Fibroblast of mammary gland (primary cell): ENCODE data around the gene CCNT2.
"Not testable (repeated sequence)": the region's sequence is repeated elsewhere in the genome, so short reads cannot be mapped to it uniquely, and the experiment has no call there.

Experiments used
- DNase-seq: peaks from one replicate; pipeline ENCODE4 v3.0.0-alpha.2; 2010; ENCODE audit warnings: low read depth
- H3K4me3 ChIP-seq: 2 replicates; pipeline ENCODE4 v1.5.1; 2011; ENCODE audit warnings: low read depth, mild to moderate bottlenecking, low read length, moderate library complexity; ENCODE audit not compliant: control insufficient read depth
- TF ChIP-seq, protein P1 (sequence below): conservative IDR thresholded peaks from 2 replicates; pipeline ENCODE4 v1.5.1; 2011; ENCODE audit warnings: low read depth, low read length, inconsistent platforms; ENCODE audit not compliant: control insufficient read depth, insufficient read depth

CCNT2 gene

DNA sequence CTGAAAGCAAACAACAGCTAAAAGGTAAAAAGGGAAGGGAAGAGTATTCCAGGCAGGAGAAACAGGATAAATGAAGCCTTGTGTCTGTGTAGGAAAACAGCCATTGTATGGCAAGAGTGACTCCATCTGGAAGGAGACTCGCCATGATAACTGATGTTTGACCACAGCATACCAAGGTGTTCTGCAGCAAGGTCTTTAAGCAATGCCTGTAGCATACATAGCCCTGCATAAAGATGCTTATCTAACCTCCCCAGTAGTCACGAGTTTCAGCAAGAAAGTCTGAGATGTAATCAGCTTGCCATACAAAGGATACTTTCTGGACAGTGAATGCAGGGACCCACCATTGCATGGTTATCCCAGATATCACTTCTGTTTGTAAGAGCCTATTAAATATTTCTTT, 11.9 kb upstream of the CCNT2 start:
- no peak for DNase-seq
- TF ChIP-seq, protein P1, sequence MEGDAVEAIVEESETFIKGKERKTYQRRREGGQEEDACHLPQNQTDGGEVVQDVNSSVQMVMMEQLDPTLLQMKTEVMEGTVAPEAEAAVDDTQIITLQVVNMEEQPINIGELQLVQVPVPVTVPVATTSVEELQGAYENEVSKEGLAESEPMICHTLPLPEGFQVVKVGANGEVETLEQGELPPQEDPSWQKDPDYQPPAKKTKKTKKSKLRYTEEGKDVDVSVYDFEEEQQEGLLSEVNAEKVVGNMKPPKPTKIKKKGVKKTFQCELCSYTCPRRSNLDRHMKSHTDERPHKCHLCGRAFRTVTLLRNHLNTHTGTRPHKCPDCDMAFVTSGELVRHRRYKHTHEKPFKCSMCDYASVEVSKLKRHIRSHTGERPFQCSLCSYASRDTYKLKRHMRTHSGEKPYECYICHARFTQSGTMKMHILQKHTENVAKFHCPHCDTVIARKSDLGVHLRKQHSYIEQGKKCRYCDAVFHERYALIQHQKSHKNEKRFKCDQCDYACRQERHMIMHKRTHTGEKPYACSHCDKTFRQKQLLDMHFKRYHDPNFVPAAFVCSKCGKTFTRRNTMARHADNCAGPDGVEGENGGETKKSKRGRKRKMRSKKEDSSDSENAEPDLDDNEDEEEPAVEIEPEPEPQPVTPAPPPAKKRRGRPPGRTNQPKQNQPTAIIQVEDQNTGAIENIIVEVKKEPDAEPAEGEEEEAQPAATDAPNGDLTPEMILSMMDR = no peak
- H3K4me3 ChIP-seq = no peak overlapping the region

DNA sequence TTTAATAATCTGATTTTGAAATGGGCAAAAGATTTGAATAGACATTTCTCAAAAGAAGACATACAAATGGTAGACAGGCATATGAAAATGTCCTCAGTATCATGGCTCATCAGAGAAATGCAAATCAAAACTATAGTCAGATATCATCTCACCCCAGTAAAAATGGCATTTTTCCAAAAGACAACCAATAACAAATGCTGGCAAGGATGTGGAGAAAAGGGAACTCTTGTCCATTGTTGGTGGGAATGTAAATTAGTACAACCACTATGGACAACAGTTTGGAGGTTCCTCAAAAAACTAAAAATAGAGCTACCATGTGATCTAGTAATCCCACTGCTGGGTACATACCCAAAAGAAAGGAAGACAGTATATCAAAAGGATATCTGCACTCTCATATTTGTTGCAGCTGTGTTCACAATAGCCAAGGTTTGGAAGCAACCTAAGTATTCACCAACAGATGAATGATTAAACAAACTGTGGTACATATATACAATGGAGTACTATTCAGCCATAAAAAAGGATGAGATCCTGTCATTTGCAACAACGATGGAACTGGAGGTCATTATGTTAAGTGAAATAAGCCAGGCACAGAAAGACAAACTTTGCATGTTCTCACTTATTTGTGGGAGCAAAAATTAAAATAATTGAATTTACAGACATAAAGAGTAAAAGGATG, 11.0 kb upstream of the CCNT2 start:
- H3K4me3 ChIP-seq, DNase-seq: not testable (repeated sequence)

DNA sequence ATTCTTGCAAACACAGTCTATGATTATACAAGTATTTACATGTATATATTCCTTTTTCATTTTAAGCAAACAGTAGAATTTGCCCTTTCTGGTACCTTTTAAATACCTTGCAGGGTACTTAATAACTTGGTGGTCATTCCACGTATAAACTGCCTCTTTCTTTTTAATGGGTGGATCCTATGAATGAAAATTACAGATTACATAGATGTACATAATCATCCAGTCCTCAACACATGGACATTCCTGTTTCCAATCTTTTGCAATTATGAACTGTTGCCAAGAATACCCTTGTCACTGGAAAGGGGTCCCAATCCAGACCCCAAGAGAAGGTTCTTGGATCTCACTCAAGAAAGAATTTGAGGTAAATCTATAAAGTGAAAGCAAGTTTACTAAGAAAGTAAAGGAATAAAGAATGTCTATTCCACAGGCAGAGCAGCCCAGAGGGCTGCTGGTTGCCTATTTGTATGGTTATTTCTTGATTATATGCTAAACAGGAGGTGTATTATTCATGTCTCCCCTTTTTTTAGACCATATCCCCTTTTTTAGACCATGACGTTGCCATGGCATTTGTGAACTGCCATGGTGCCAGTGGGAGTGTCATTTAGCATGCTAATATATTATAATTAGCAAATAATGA, 7.7 kb upstream of the CCNT2 start:
- no peak overlapping the region for H3K4me3 ChIP-seq
- TF ChIP-seq, protein P1 = no peak
- DNase-seq = no peak

GRCh38 chr2:134911400-134911785, 7.2 kb upstream of the CCNT2 start:
- TF ChIP-seq, protein P1 = no peak
- no peak overlapping the region for H3K4me3 ChIP-seq

DNA sequence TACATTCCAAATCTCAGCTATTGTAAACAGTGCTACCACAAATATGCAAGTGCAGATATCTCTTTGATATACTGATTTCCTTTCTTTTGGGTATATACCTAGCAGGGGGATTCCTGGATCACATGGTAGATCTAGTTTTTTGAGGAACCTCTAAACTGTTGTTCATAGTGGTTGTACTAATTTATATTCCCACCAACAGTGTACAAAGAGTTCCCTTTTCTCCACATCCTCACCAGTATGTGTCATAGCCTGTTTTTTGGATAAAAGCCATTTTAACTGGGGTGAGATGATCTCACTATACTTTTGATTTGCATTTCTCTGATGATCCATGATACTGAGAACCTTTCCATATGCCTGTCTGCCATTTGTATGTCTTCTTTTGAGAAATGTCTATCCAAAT, 6.3 kb upstream of the CCNT2 start:
- DNase-seq = peak; percentile 85
- TF ChIP-seq, protein P1 = no peak
- H3K4me3 ChIP-seq = no peak overlapping the region

More at GRCh38 chr2:134911400-134911785, 7.2 kb upstream of the CCNT2 start:
- no peak for DNase-seq

GRCh38 chr2:134917360-134917865, 1.2 kb upstream of the CCNT2 start:
- peak; percentile 5 for DNase-seq
- TF ChIP-seq, protein P1 = no peak
- peak overlapping the region; percentile 76 for H3K4me3 ChIP-seq

DNA sequence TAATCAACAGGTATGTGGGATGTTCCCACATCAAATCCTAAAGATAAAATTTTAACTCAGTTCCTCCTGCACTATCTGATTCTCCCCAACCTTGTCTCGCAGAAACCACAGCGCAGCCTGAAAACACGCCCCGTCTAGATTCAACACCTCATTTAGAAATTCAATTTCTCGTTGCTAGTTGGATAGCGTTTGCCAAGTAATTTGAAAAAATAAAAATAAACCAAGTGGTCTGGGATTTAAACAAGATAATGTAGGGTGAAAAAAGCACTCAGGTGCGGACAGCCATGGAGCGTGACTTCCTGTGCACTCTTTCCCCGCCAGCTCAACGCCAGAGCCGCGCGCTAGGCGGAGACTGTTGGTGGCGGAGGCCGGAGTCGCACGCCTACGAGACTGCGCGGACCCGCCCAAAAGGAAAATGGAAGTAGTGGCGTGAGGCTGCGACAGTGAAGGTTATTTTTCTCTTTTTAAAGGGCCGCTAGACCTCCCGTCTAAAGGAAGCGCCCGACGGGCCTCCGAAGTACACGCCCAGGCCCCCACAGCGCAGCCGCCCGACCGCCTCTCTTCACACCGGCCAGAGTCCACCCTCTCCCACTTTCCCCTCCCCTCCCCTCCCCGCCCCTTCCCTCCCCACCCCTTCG, 615 bp upstream of the CCNT2 start:
- H3K4me3 ChIP-seq = peak overlapping the region; percentile 76
- no peak for DNase-seq
- TF ChIP-seq, protein P1 = peak; percentile 15
